HG02798 (cell line): ENCODE results near the gene OR2T5.
"Not testable (repeated sequence)": the region's sequence is repeated elsewhere in the genome, so short reads cannot be mapped to it uniquely, and the experiment has no call there.

Experiments
- ATAC-seq: cut with Tn5 transposase; IDR thresholded peaks from one replicate; pipeline ENCODE4 v1.9.1; 2021; ENCODE audit warnings: mild to moderate bottlenecking; ENCODE audit not compliant: unreplicated experiment, poor library complexity

OR2T5 gene

GRCh38 chr1:248500305-248501035, 12.1 kb downstream of the OR2T5 start:
- not testable (repeated sequence) for ATAC-seq

DNA sequence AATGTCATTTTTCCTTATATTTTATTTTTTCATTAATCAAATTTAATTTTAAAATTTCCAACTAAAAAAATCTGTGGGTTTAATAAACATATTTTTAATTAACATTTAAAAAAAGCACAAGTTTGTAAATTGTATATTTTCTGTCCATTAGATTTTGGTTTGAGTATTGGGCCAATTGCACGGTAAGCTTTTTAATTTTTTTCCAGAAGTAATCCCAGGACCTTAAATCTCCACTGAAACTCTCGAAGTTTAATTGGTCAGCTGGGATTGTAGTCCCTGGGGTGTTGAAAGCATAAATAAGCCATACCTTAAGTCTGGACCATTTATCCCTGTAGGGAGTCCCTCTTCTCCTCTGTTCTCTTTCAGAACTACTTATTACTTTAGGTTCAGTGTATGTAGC, 19.4 kb downstream of the OR2T5 start, which contains the start of gene OR2G6:
TSS of gene OR2G6 (plus strand) at position 301 of the 400 bp plus-strand sequence. CDS start 13,574 bp downstream, outside the sequence.
- ATAC-seq: not testable (repeated sequence)

DNA sequence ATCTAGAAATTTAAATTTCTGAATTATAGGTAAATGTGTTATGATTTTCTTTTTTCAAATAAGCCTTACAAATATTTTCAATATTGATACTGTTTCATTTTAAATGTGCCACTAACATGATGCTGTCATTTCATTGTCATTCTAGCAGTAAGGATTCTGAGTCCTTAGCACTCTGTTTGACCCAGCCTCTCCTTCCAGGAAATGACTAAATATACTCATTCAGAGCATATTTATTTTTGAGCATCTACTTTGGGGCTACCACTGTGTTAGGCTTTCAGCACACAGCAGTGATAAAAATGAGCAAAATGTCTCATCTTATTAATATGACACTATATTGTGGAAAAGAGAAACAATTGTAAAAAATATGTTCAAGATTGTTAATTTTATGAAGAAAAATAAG, 21.8 kb downstream of the OR2T5 start:
- ATAC-seq: not testable (repeated sequence)

- no peak for ATAC-seq
These were observed 33.5 kb downstream of the OR2T5 start for GRCh38 chr1:248521856-248522255.

- ATAC-seq: not testable (repeated sequence)
These were observed 49.1 kb downstream of the OR2T5 start for GRCh38 chr1:248537449-248537848.
